Neural crest cell (in vitro differentiated cells): ENCODE results near the gene GEMIN8. TPM values are rescaled to one million over a fixed set of nuclear protein-coding genes. Genes with fewer than 3 reads are reported as not detected.

Source experiments
- DNase-seq: peaks from one replicate; pipeline ENCODE4 v3.0.0; 2021; ENCODE audit warnings: low read depth, mixed read lengths, low spot score
- H3K27ac Mint-ChIP-seq: one replicate; pipeline ENCODE4 v1.8.0; 2021; ENCODE audit warnings: mild to moderate bottlenecking, mixed read lengths; ENCODE audit not compliant: unreplicated experiment
- H3K27me3 Mint-ChIP-seq: 2 replicates; pipeline ENCODE4 v1.8.0; 2021; ENCODE audit warnings: low read depth, mild to moderate bottlenecking, mixed read lengths
- H3K36me3 Mint-ChIP-seq: 2 replicates; pipeline ENCODE4 v1.8.0; 2021; ENCODE audit warnings: low read depth, mild to moderate bottlenecking, mixed read lengths
- H3K4me1 Mint-ChIP-seq: 2 replicates; pipeline ENCODE4 v1.8.0; 2021; ENCODE audit warnings: mixed read lengths
- H3K4me3 Mint-ChIP-seq: one replicate; pipeline ENCODE4 v1.8.0; 2021; ENCODE audit warnings: mild to moderate bottlenecking, mixed read lengths
- H3K9me3 Mint-ChIP-seq: 2 replicates; pipeline ENCODE4 v1.8.0; 2021; ENCODE audit warnings: mixed read lengths
- CTCF ChIP-seq: fragments of 200-600 bp; sonication (generic); conservative IDR thresholded peaks from 2 replicates; pipeline ENCODE4 v1.5.0; 2021; ENCODE audit warnings: antibody characterized with exemption, mild to moderate bottlenecking
- total RNA-seq: library from RNA; stranded (reverse); gene quantifications from 2 replicates; pipeline ENCODE4 v1.2.1, GENCODE V29; 2021

Gene GEMIN8
- total RNA-seq, 1 donor from 2014 or later: 14.4 TPM

- DNase-seq: no peak
- TF ChIP-seq CTCF: no peak
- H3K9me3 Mint-ChIP-seq: peaks cover 3% of the 10 kb centered on the region
- H3K27ac Mint-ChIP-seq: no peak overlapping the region
- no peaks in the 10 kb centered on the region for H3K27me3 Mint-ChIP-seq
- H3K36me3 Mint-ChIP-seq: no peaks in the 10 kb centered on the region
- H3K4me3 Mint-ChIP-seq: no peak overlapping the region
- H3K4me1 Mint-ChIP-seq: peaks cover 5% of the 10 kb centered on the region
These were observed 72.7 kb downstream of the GEMIN8 start for GRCh38 chrX:13956998-13957397.

Other genes starting within 250 kb of the GEMIN8 start
- 119 and 129 TPM in 2 replicates for gene GPM6B, start 212.8 kb downstream of the GEMIN8 start, total RNA-seq